ENCODE data around the gene KRTAP10-11.

DNA sequence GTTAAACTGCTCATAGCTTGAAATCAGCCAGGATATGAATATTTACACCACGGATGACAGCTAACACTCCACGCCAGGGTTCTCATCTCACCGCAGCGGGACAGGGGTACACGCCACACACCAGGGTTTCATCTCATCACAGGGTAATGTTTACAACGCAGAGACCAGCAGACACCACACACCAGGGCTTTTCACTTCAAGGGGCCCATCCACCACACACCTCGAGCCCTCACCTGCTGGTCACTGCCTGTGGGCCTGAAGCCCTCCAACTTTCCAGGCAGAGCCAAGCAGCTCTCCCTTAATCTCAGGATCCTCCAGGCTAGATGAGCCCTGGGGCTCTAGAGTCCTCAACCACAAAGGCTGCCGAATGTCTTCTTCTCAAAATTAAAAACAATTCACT lies 49.4 kb downstream of the KRTAP10-11 start:
- TF ChIP-seq, protein P1, sequence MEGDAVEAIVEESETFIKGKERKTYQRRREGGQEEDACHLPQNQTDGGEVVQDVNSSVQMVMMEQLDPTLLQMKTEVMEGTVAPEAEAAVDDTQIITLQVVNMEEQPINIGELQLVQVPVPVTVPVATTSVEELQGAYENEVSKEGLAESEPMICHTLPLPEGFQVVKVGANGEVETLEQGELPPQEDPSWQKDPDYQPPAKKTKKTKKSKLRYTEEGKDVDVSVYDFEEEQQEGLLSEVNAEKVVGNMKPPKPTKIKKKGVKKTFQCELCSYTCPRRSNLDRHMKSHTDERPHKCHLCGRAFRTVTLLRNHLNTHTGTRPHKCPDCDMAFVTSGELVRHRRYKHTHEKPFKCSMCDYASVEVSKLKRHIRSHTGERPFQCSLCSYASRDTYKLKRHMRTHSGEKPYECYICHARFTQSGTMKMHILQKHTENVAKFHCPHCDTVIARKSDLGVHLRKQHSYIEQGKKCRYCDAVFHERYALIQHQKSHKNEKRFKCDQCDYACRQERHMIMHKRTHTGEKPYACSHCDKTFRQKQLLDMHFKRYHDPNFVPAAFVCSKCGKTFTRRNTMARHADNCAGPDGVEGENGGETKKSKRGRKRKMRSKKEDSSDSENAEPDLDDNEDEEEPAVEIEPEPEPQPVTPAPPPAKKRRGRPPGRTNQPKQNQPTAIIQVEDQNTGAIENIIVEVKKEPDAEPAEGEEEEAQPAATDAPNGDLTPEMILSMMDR (IDR thresholded peaks at IDR 0.05; ENCODE audit: borderline replicate concordance, extremely low read depth, low read length, poor library complexity, severe bottlenecking), result no peak
- no peak for TF ChIP-seq EZH2 (IDR thresholded peaks at IDR 0.05; ENCODE audit: borderline replicate concordance, low read depth, low read length, severe bottlenecking)

All from DND-41 (cell line).